Activated naive CD4-positive, alpha-beta T cell treated with Interleukin-2 at 50 U/mL for 16 hours (primary cell): ENCODE results near the gene PDZRN3.

Source experiments
- DNase-seq: peaks from one replicate; pipeline ENCODE4 v3.0.0-alpha.2; 2020

PDZRN3 gene

GRCh38 chr3:73513260-73513659 lies 111.5 kb downstream of the PDZRN3 start:
- DNase-seq = no peak

GRCh38 chr3:73511571-73512525 lies 112.9 kb downstream of the PDZRN3 start:
- DNase-seq = no peak

- DNase-seq = no peak
Measured at GRCh38 chr3:73510784-73511183, 114.0 kb downstream of the PDZRN3 start.

- DNase-seq = no peak
Measured at GRCh38 chr3:73510334-73510733, 114.4 kb downstream of the PDZRN3 start.

- no peak for DNase-seq
Measured at GRCh38 chr3:73509816-73510215, 114.9 kb downstream of the PDZRN3 start.

GRCh38 chr3:73509066-73509465 lies 115.7 kb downstream of the PDZRN3 start:
- no peak for DNase-seq

GRCh38 chr3:73508330-73508954 lies 116.3 kb downstream of the PDZRN3 start:
- peak; percentile 9 for DNase-seq

- no peak for DNase-seq
Measured at GRCh38 chr3:73504852-73505251, 119.9 kb downstream of the PDZRN3 start.

GRCh38 chr3:73504239-73504638 lies 120.5 kb downstream of the PDZRN3 start:
- DNase-seq = no peak

- no peak for DNase-seq
Measured at GRCh38 chr3:73503781-73504180, 121.0 kb downstream of the PDZRN3 start.

GRCh38 chr3:73502609-73503583 lies 121.8 kb downstream of the PDZRN3 start:
- DNase-seq = peak; percentile 31

- no peak for DNase-seq
Measured at GRCh38 chr3:73500321-73500720, 124.4 kb downstream of the PDZRN3 start.

GRCh38 chr3:73499787-73500186 lies 125.0 kb downstream of the PDZRN3 start:
- DNase-seq = no peak

GRCh38 chr3:73498764-73499622 lies 125.7 kb downstream of the PDZRN3 start:
- DNase-seq = no peak

GRCh38 chr3:73497646-73498406 lies 126.9 kb downstream of the PDZRN3 start:
- DNase-seq = no peak

- no peak for DNase-seq
Measured at GRCh38 chr3:73493543-73494308, 131.0 kb downstream of the PDZRN3 start.

GRCh38 chr3:73492186-73492585 lies 132.6 kb downstream of the PDZRN3 start:
- no peak for DNase-seq

GRCh38 chr3:73491287-73491662 lies 133.5 kb downstream of the PDZRN3 start:
- no peak for DNase-seq

- DNase-seq = no peak
Measured at GRCh38 chr3:73490453-73491286, 134.1 kb downstream of the PDZRN3 start.
